SK-N-SH (cell line): ENCODE results near the gene TTC38. TPM values are rescaled to one million over a fixed set of nuclear protein-coding genes. Genes with fewer than 3 reads are reported as not detected.

Source experiments
- CTCF ChIA-PET: fragments of 300-600, 350-600 bp; formaldehyde crosslinking; extraction: SDS; loops from one replicate; lab custom pipeline; 2021; lab: Yijun Ruan, JAX
- POLR2A ChIA-PET: fragments of 350-600 bp; sonication (Branson Sonifier 250); formaldehyde crosslinking; extraction: SDS; loops from one replicate; lab custom pipeline; 2020; ENCODE audit warnings: antibody characterized with exemption, inconsistent platforms; lab: Yijun Ruan, JAX
- DNase-seq: peaks from one replicate; pipeline ENCODE4 v3.0.0; 2012
- H2AFZ ChIP-seq: fragments of 200-600 bp; sonication (generic); 2 replicates; pipeline ENCODE4 v1.8.1; 2016; ENCODE audit warnings: antibody characterized with exemption, mild to moderate bottlenecking, low read depth
- H3F3A ChIP-seq: fragments of 200-600 bp; sonication (generic); replicated peaks from 2 replicates; pipeline ENCODE3; 2016; ENCODE audit warnings: antibody characterized with exemption, mild to moderate bottlenecking; ENCODE audit not compliant: insufficient read depth
- H3K27ac ChIP-seq, 2 experiments: fragments of 200-500 bp in 1 of 2; fragments of 200-600 bp in 1 of 2; sonication (Bioruptor generic) in 1 of 2; sonication (generic), shearing (Covaris generic) in 1 of 2; 2 replicates each; pipeline versions ENCODE4 v1.5.1 to v1.6.1; 2014 to 2016; ENCODE audit warnings: low read depth in 2 of 2, inconsistent platforms in 1 of 2, low read length in 1 of 2, mild to moderate bottlenecking in 1 of 2, mixed read lengths in 1 of 2
- H3K27me3 ChIP-seq: fragments of 200-600 bp; sonication (generic), shearing (Covaris generic); 2 replicates; pipeline ENCODE4 v1.6.1; 2016; ENCODE audit warnings: mixed run types; ENCODE audit not compliant: insufficient read depth
- H3K36me3 ChIP-seq, 2 experiments: fragments of 200-500 bp in 1 of 2; fragments of 200-600 bp in 1 of 2; sonication (Bioruptor generic) in 1 of 2; sonication (generic) in 1 of 2; replicated peaks in 1 of 2; 2 replicates each; pipeline versions ENCODE3 to v1.5.1; 2014 to 2016; ENCODE audit warnings: low read length in 1 of 2, mild to moderate bottlenecking in 1 of 2; ENCODE audit not compliant: insufficient read depth in 2 of 2, control insufficient read depth in 1 of 2
- H3K4me1 ChIP-seq, 2 experiments: fragments of 200-500 bp in 1 of 2; fragments of 200-600 bp in 1 of 2; sonication (Bioruptor generic) in 1 of 2; sonication (generic), shearing (Covaris generic) in 1 of 2; 2 replicates each; pipeline versions ENCODE4 v1.5.1 to v1.6.1; 2014 to 2016; ENCODE audit warnings: low read depth in 1 of 2, low read length in 1 of 2, mixed run types in 1 of 2; ENCODE audit not compliant: insufficient read depth in 2 of 2, control insufficient read depth in 1 of 2
- H3K4me2 ChIP-seq: fragments of 200-600 bp; sonication (generic), shearing (Covaris generic); 2 replicates; pipeline ENCODE4 v1.6.1; 2017; ENCODE audit warnings: mixed run types
- H3K4me3 ChIP-seq, 2 experiments: fragments of 200-500 bp in 1 of 2; fragments of 200-600 bp in 1 of 2; sonication (Bioruptor generic) in 1 of 2; sonication (generic), shearing (Covaris generic) in 1 of 2; 2 replicates each; pipeline versions ENCODE4 v1.5.1 to v1.8.1; 2014 to 2016; ENCODE audit warnings: low read depth in 2 of 2, inconsistent platforms in 1 of 2, low read length in 1 of 2, mild to moderate bottlenecking in 1 of 2, mixed read lengths in 1 of 2, moderate library complexity in 1 of 2
- H3K79me2 ChIP-seq: fragments of 200-600 bp; sonication (generic); 2 replicates; pipeline ENCODE4 v1.8.1; 2017; ENCODE audit warnings: mild to moderate bottlenecking; ENCODE audit not compliant: insufficient read depth
- H3K9ac ChIP-seq: fragments of 200-600 bp; sonication (generic); 2 replicates; pipeline ENCODE4 v1.6.1; 2017; ENCODE audit warnings: mixed run types
- H3K9me2 ChIP-seq: fragments of 200-600 bp; sonication (generic); 2 replicates; pipeline ENCODE4 v1.6.1; 2017; ENCODE audit warnings: mixed run types
- H3K9me3 ChIP-seq: fragments of 200-600 bp; sonication (generic); 2 replicates; pipeline ENCODE4 v1.6.1; 2017; ENCODE audit warnings: mixed run types, mild to moderate bottlenecking, moderate library complexity
- H4K20me1 ChIP-seq: fragments of 200-600 bp; sonication (generic); 2 replicates; pipeline ENCODE4 v1.6.1; 2017; ENCODE audit warnings: mild to moderate bottlenecking, mixed run types; ENCODE audit not compliant: insufficient read depth
- ELF1 ChIP-seq: IDR thresholded peaks from 2 replicates; pipeline ENCODE4 v1.4.0; 2012
- FOSL2 ChIP-seq: IDR thresholded peaks from 2 replicates; pipeline ENCODE4 v1.4.0; 2012; ENCODE audit warnings: low read depth, mild to moderate bottlenecking, moderate library complexity, borderline replicate concordance
- FOXJ3 ChIP-seq: sonication (generic); formaldehyde crosslinking; IDR thresholded peaks from 2 replicates; pipeline ENCODE4 v1.5.1; 2020; ENCODE audit warnings: mild to moderate bottlenecking, missing genetic modification reagents
- JUND ChIP-seq: IDR thresholded peaks from 2 replicates; pipeline ENCODE4 v1.4.0; 2012
- MEF2A ChIP-seq: IDR thresholded peaks from 2 replicates; pipeline ENCODE4 v1.4.0; 2012; ENCODE audit warnings: low read depth, borderline replicate concordance
- MXI1 ChIP-seq: IDR thresholded peaks from 2 replicates; pipeline ENCODE4 v1.6.1; 2012; ENCODE audit warnings: mild to moderate bottlenecking, low read depth, low read length, improper control_type of control experiment
- NFIC ChIP-seq: IDR thresholded peaks from 2 replicates; pipeline ENCODE4 v1.4.0; 2012; ENCODE audit warnings: borderline replicate concordance
- POLR2AphosphoS5 ChIP-seq: IDR thresholded peaks from 2 replicates; pipeline ENCODE4 v1.6.1; 2012; ENCODE audit warnings: low read depth, low read length
- RAD21 ChIP-seq: IDR thresholded peaks from 2 replicates; pipeline ENCODE4 v1.6.1; 2012; ENCODE audit warnings: mild to moderate bottlenecking, low read length
- RCOR1 ChIP-seq: fragments of 150-350 bp; IDR thresholded peaks from 2 replicates; pipeline ENCODE4 v1.6.1; 2017; ENCODE audit warnings: antibody characterized with exemption, low read length
- SMC3 ChIP-seq: IDR thresholded peaks from 2 replicates; pipeline ENCODE4 v1.6.1; 2012; ENCODE audit warnings: low read depth, low read length, improper control_type of control experiment
- TEAD4 ChIP-seq: IDR thresholded peaks from 2 replicates; pipeline ENCODE4 v1.4.0; 2012; ENCODE audit warnings: mild to moderate bottlenecking, borderline replicate concordance; ENCODE audit not compliant: insufficient read depth
- YY1 ChIP-seq: IDR thresholded peaks from 2 replicates; pipeline ENCODE4 v1.4.0; 2012; ENCODE audit warnings: low read depth, mild to moderate bottlenecking
- WGBS: methylation state at CpG from one replicate; pipeline ENCODE4 v1.1.6; 2017; ENCODE audit warnings: low lambda C conversion rate; 5-methylcytosine and 5-hydroxymethylcytosine counted together
- polyA plus RNA-seq, 3 experiments: library from polyadenylated mRNA; depleted of rRNA; stranded (reverse); fragments of >200 nt; gene quantifications; 2 replicates each; pipeline ENCODE4 v1.2.3, GENCODE V29; 2012
- TF ChIP-seq, protein P1 (sequence below): fragments of 150-350 bp; IDR thresholded peaks from 2 replicates; pipeline ENCODE4 v1.6.1; 2016; ENCODE audit warnings: mild to moderate bottlenecking, low read depth, low read length
- TF ChIP-seq, protein P2 (sequence below): fragments of 150-350 bp; IDR thresholded peaks from 2 replicates; pipeline ENCODE4 v1.6.1; 2017; ENCODE audit warnings: antibody characterized with exemption, low read length, low read depth, borderline replicate concordance

The TTC38 gene
- polyA plus RNA-seq, 1 of the 3 experiments (the other 2 are of a cell fraction) = 24.0 TPM

DNA sequence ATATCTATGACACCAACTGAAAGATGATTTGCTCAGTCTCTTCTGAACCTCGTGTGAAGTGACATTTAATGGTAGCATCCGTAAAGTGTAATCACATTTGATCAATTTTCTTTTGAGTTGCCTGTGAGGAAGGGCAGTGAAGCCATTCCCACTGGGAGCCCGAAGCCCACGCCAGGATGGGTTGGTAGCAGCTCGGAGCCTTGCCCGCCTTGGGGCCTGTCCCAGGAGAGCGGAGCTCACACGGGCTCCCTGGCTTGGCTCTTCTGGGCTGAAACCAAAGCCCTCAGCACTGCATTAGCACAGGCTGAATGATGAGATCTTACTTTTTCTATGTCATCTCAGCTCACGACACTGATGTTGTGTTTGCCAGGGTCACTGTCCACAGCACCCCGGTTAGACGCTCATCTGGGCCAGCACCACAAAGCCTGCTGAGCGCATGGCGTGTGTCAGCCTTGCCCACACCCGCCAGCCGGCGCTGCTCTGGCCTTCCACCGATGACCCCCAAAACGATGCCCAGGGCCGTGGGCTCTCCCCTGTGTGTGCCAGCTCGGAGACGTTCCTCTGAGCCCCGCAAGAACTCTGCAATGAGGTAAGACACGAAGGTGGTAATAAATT lies 58.4 kb downstream of the TTC38 start:
- Histone ChIP-seq H3F3A (no peaks in the 10 kb centered on the region), H3K9me3 (no peaks in the 10 kb centered on the region), H3K9me2 (no peaks in the 10 kb centered on the region), H3K4me1 (no peaks in the 10 kb centered on the region), H3K9ac (no peak overlapping the region), H4K20me1 (no peaks in the 10 kb centered on the region), H2AFZ (no peak overlapping the region), H3K27me3 (no peaks in the 10 kb centered on the region), H3K79me2 (peaks cover 10% of the 10 kb centered on the region; the same call in 1 of the 2 replicates), H3K4me3 (no peak overlapping the region), H3K27ac (no peak overlapping the region), H3K4me2 (no peak overlapping the region), H3K36me3 (peaks cover 5 to 33% of the 10 kb centered on the region in 2 experiments)
- no peak for DNase-seq
- no peak for TF ChIP-seq POLR2AphosphoS5
- TF ChIP-seq ELF1 = no peak
- no peak for TF ChIP-seq RCOR1
- TF ChIP-seq YY1 = no peak
- no peak for TF ChIP-seq FOXJ3 (CRISPR knock-in tag)
- no peak for TF ChIP-seq RAD21
- TF ChIP-seq, protein P1, sequence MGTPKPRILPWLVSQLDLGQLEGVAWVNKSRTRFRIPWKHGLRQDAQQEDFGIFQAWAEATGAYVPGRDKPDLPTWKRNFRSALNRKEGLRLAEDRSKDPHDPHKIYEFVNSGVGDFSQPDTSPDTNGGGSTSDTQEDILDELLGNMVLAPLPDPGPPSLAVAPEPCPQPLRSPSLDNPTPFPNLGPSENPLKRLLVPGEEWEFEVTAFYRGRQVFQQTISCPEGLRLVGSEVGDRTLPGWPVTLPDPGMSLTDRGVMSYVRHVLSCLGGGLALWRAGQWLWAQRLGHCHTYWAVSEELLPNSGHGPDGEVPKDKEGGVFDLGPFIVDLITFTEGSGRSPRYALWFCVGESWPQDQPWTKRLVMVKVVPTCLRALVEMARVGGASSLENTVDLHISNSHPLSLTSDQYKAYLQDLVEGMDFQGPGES = no peak
- TF ChIP-seq, protein P2, sequence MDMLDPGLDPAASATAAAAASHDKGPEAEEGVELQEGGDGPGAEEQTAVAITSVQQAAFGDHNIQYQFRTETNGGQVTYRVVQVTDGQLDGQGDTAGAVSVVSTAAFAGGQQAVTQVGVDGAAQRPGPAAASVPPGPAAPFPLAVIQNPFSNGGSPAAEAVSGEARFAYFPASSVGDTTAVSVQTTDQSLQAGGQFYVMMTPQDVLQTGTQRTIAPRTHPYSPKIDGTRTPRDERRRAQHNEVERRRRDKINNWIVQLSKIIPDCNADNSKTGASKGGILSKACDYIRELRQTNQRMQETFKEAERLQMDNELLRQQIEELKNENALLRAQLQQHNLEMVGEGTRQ = no peak
- TF ChIP-seq MEF2A = no peak
- TF ChIP-seq TEAD4 = no peak
- no peak for TF ChIP-seq JUND
- no peak for TF ChIP-seq SMC3
- ChIA-PET POLR2A (no interaction called here), CTCF (interaction anchor here (0.8 to 1.7 kb wide), 2 partner anchors 17 to 204 kb away, joined by 3 to 7 read pairs; no protein-coding TSS in a partner anchor)
- WGBS = 92% methylated on average over 21 of the region's 23 CpGs

DNA sequence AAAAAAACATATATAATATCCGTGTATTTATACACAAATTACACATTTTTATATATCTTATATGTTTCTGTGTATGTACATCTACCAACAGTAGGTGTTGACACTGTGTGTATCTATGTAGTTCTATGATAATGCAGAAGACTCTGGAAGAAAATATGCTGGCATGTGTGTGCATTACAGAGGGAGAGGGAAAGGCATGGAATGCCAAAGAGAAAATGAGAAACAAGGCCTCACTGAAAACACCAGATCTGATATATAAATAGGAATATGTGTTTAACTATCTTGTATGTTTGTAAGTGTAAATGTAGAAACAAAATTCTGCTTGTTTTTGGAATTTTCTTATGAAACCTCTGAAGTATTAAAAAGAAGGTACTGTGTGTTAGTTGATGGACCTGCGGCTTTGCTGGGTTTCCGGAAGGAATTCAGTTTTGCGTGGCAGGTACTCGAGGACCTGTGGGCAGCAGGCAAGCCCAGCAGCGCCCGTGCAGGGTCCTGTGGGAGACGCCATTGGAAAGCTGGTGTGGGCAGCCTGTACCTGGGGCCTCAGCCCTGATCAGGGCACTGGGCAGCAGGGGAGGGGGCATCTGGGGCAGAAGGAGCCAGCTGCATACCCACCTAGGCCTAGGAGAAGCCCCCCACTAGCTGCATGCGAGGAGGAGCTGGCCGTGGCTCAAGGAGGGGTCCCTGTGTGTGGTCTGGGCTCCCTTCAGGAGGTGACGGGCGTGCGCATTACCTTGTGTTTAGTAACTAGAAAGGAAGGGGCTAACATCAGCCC lies 60.1 kb downstream of the TTC38 start:
- POLR2A ChIA-PET = no interaction called here
- H3K4me2 ChIP-seq = no peak overlapping the region

More for the DNA sequence above, 60.1 kb downstream of the TTC38 start:
- Histone ChIP-seq H3K4me3 (no peak overlapping the region), H3K27me3 (no peaks in the 10 kb centered on the region), H3K36me3 (peaks cover 5 to 39% of the 10 kb centered on the region in 2 experiments), H3K9ac (no peak overlapping the region), H3K4me1 (no peaks in the 10 kb centered on the region), H4K20me1 (no peaks in the 10 kb centered on the region), H3F3A (no peaks in the 10 kb centered on the region), H3K27ac (no peak overlapping the region), H3K79me2 (peaks cover under 1% of the 10 kb centered on the region; the same call in 1 of the 2 replicates), H3K9me2 (no peaks in the 10 kb centered on the region), H3K9me3 (no peaks in the 10 kb centered on the region), H2AFZ (no peak overlapping the region)
- TF ChIP-seq JUND (no peak), ELF1 (no peak), NFIC (no peak), FOSL2 (no peak), MXI1 (no peak)
- no peak for DNase-seq
- 96% methylated on average over 11 of the region's 13 CpGs for WGBS
- CTCF ChIA-PET = interaction anchor here (0.7 to 1.7 kb wide), 4 partner anchors 10 to 205 kb away, joined by 3 to 7 read pairs (median 3); no protein-coding TSS in a partner anchor
